IPS-20b (cell line): ENCODE data around the gene DOK1.
"Not testable (repeated sequence)": the region's sequence is repeated elsewhere in the genome, so short reads cannot be mapped to it uniquely, and the experiment has no call there.

Experiments used
- H3K27ac ChIP-seq: one replicate; pipeline ENCODE4 v1.5.1; 2013; ENCODE audit warnings: low read length
- H3K27me3 ChIP-seq: 2 replicates; pipeline ENCODE4 v1.6.1; 2013; ENCODE audit warnings: mild to moderate bottlenecking, low read length, inconsistent platforms; ENCODE audit not compliant: insufficient read depth
- H3K36me3 ChIP-seq: 2 replicates; pipeline ENCODE4 v1.6.1; 2013; ENCODE audit warnings: low read depth, mild to moderate bottlenecking, inconsistent platforms, low read length, moderate library complexity; ENCODE audit not compliant: insufficient read depth
- H3K4me1 ChIP-seq: 2 replicates; pipeline ENCODE4 v1.6.1; 2013; ENCODE audit warnings: mild to moderate bottlenecking, control low read depth, inconsistent platforms, low read length, moderate library complexity; ENCODE audit not compliant: insufficient read depth
- H3K4me3 ChIP-seq: 2 replicates; pipeline ENCODE4 v1.5.1; 2013; ENCODE audit warnings: mild to moderate bottlenecking, low read length, inconsistent platforms
- H3K9ac ChIP-seq: 2 replicates; pipeline ENCODE4 v1.6.1; 2013; ENCODE audit warnings: low read depth, mild to moderate bottlenecking, inconsistent platforms, low read length, moderate library complexity
- H3K9me3 ChIP-seq: 2 replicates; pipeline ENCODE4 v1.6.1; 2013; ENCODE audit warnings: mild to moderate bottlenecking, low read depth, low read length, inconsistent platforms; ENCODE audit not compliant: insufficient read depth

Gene DOK1

DNA sequence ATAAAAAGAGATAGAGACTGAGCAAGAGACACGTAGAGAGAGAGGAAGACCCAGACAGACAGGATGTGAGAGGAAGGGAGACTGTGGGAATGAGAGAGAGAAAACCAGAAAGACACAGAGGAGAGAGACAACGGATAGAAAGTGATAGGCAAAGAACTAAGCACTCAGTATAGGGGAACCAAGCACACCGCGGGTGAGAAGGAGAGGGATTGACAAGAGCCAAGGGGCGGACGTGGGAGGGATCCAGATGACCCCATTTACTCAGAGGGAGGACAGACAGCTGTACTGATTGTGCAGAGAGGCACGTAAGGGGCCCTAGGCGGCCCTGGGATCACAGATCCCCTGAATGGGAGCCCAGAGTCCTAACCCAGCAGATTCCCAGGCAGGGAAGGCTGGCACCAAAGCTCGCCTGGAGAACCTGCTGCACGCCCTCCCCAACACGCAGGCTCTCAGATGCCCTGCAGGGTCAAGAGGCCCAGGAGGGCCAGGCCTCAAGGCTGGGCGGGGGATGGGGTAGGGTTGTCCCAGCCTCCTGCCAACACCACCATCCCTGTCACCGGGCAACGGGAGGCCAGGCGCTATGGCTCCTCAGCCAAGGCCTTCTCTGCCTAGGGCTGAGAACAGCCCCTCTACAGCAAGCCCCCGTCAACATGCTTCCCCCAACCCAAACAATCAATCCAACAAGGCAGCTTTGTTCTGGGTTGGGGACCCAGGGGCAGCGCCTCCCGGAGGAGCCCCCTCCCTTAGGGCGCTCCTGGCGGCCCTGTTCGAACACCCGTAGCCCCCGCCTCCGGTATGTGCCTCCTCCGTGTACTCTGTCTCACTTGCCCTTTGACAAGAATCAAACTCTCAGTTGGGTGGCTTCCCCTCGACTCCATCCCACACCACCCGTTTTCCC is 1.4 kb upstream of the DOK1 start:
- Histone ChIP-seq H3K27ac (no peak overlapping the region), H3K36me3 (no peaks in the 10 kb centered on the region), H3K9me3 (no peaks in the 10 kb centered on the region), H3K27me3 (peaks cover 84% of the 10 kb centered on the region), H3K9ac (peak overlapping the region; percentile 75; the same call in 1 of the 2 replicates), H3K4me3 (peak overlapping the region; percentile 82), H3K4me1 (peaks cover 18% of the 10 kb centered on the region)

GRCh38 chr2:74554820-74555531 is 456 bp downstream of the DOK1 start:
- Histone ChIP-seq H3K4me1 (peaks cover 15% of the 10 kb centered on the region), H3K9me3 (no peaks in the 10 kb centered on the region), H3K4me3 (peak overlapping the region; percentile 82), H3K9ac (peak overlapping the region; percentile 66; the same call in 1 of the 2 replicates), H3K27me3 (peaks cover 75% of the 10 kb centered on the region), H3K36me3 (no peaks in the 10 kb centered on the region), H3K27ac (no peak overlapping the region)

DNA sequence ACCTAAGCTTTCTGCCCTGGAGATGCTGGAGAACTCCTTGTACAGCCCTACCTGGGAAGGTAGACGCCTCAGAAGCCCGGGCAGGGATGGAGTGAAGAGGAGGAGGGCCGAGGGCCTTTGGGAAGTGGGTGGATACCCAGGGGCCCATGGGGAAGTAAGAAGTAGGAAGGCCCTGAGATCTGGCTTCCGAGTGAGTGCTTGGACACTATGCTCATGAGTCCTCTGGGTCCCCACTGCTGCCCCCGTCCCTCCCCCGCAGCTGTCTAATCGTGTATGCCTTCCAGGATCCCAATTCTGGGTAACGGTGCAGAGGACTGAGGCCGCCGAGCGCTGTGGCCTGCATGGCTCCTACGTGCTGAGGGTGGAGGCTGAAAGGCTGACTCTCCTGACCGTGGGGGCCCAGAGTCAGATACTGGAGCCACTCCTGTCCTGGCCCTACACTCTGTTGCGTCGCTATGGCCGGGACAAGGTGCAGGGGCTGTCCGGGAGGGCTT is 1.1 kb downstream of the DOK1 start:
- H3K27me3 ChIP-seq: peaks cover 75% of the 10 kb centered on the region
- peak overlapping the region; percentile 82 for H3K4me3 ChIP-seq
- peak overlapping the region; percentile 66; the same call in 1 of the 2 replicates for H3K9ac ChIP-seq
- H3K4me1 ChIP-seq: peaks cover 16% of the 10 kb centered on the region
- H3K27ac ChIP-seq: no peak overlapping the region
- H3K9me3 ChIP-seq: no peaks in the 10 kb centered on the region
- H3K36me3 ChIP-seq: no peaks in the 10 kb centered on the region

GRCh38 chr2:74556159-74556558 is 1.6 kb downstream of the DOK1 start:
- Histone ChIP-seq H3K27ac (no peak overlapping the region), H3K4me3 (no peak overlapping the region), H3K9ac (no peak overlapping the region)

DNA sequence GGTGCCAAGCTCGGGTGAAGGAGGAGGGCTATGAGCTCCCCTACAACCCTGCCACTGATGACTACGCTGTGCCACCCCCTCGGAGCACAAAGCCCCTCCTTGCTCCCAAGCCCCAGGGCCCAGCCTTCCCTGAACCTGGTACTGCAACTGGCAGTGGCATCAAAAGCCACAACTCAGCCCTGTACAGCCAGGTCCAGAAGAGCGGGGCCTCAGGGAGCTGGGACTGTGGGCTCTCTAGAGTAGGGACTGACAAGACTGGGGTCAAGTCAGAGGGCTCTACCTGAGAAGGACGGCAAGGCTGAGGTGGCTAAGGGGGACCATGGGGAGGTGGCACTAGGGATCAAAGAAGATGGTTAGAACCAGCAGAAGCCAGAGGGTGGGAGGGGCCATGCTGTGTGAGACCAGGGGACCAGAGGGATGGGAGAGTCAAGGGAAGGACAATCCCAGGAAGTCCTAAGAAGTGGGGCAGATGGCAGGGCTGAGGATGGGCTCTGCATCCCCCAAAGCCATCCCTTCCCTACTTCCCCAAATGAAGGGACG is 2.4 kb downstream of the DOK1 start:
- no peaks in the 10 kb centered on the region for H3K9me3 ChIP-seq
- H3K27ac ChIP-seq: no peak overlapping the region
- H3K4me3 ChIP-seq: no peak overlapping the region
- H3K4me1 ChIP-seq: peaks cover 16% of the 10 kb centered on the region
- H3K36me3 ChIP-seq: no peaks in the 10 kb centered on the region
- H3K9ac ChIP-seq: no peak overlapping the region
- H3K27me3 ChIP-seq: peaks cover 73% of the 10 kb centered on the region

More at GRCh38 chr2:74556159-74556558, 1.6 kb downstream of the DOK1 start:
- Histone ChIP-seq H3K27me3 (peaks cover 73% of the 10 kb centered on the region), H3K9me3 (no peaks in the 10 kb centered on the region), H3K36me3 (no peaks in the 10 kb centered on the region), H3K4me1 (peaks cover 16% of the 10 kb centered on the region)

DNA sequence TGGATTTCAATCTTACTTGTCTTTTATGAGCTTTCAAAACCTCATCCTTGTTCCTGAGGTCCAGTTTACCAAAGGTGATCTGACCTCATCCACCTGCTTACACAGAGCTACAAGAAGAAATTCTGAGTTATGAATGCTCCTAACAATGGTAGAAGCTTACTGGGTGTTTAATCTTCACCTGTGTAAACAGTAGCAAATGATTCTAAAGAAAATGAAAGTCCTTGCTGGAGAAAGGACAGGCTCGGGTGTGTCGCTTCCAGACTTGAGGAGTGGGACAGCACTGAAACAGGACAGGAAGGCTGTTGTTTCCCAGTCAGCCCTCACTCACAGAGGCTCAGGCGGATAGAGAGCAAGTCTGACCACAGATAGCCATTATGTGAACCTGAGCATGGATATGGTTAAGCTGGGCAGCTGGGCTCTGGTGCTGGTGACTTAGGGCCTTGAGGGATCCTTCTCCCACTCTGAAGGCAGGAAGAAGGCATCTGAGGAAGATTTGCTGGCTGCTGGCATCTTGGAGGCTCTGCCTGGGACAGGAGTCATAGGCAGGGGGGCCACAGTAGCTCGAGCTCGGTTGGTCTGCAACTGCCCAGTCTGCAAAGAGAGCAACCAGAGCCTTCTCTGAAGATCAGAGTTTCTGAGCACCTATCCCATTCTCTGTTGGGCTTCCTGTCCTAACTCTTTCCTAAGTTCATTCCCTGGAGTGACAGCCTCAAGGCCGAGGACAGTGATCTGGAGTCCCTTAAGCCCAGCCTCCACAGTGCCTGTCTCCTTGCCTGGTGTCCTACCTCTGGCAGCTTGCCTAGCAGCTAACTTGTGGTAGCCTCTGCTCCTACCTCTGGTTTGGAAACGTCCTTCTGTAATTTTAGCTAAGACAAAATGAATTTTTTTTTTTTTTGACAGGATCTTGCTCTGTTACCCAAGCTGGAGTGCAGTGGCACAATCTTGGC is 4.0 kb downstream of the DOK1 start:
- H3K4me3 ChIP-seq: no peak overlapping the region
- no peak overlapping the region for H3K9ac ChIP-seq
- H3K27ac ChIP-seq: no peak overlapping the region
- no peaks in the 10 kb centered on the region for H3K36me3 ChIP-seq
- peaks cover 66% of the 10 kb centered on the region for H3K27me3 ChIP-seq
- H3K9me3 ChIP-seq: no peaks in the 10 kb centered on the region
- peaks cover 10% of the 10 kb centered on the region; the same call in 1 of the 2 replicates for H3K4me1 ChIP-seq

DNA sequence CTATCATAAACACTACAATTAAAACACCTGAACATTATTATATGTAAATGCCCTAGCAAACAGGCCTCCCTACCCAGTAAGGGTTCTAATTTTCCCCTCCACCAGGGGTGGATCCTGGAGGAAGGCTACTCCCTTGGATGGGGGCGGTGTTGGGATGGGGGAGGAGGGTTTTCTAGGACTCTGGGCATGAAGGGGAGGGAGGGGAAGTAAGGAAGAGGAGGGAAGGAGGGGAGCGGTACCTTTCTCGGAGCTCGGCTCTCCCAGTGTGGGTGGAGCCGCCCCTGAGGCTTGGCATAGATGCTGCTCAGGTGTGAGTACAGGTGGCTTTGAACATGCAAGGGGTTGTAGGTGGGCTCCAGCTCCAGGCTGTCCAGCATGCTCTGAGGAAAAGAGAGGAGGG is 5.4 kb downstream of the DOK1 start:
- H3K27ac ChIP-seq: no peak overlapping the region
- H3K9ac ChIP-seq: no peak overlapping the region
- H3K27me3 ChIP-seq: peaks cover 71% of the 10 kb centered on the region
- no peak overlapping the region for H3K4me3 ChIP-seq
- H3K36me3 ChIP-seq: no peaks in the 10 kb centered on the region
- H3K4me1 ChIP-seq: peaks cover 10% of the 10 kb centered on the region; the same call in 1 of the 2 replicates
- H3K9me3 ChIP-seq: no peaks in the 10 kb centered on the region

DNA sequence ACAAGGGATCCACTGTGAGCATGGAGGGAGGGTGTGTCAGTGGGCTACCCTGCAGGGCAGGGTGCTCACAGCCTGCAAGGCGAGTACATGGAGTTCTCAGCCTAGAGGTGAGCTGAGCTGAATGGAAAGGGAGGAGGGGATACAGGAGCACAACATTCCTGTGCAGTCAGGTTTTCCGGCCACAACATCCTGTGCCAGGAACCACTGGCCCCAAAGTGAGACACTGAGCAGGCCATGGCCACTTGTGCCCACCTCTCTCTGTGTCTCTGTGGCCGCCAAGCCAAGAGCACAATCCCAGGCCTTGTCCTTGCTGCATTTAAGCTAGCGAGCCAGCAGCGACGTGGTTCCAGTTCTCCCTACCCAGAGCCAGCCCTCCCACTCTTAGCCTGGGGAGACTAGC is 6.1 kb downstream of the DOK1 start:
- peaks cover 64% of the 10 kb centered on the region for H3K27me3 ChIP-seq
- no peak overlapping the region for H3K4me3 ChIP-seq
- peaks cover 10% of the 10 kb centered on the region; the same call in 1 of the 2 replicates for H3K4me1 ChIP-seq
- no peaks in the 10 kb centered on the region for H3K36me3 ChIP-seq
- no peak overlapping the region for H3K27ac ChIP-seq
- H3K9ac ChIP-seq: no peak overlapping the region
- no peaks in the 10 kb centered on the region for H3K9me3 ChIP-seq

DNA sequence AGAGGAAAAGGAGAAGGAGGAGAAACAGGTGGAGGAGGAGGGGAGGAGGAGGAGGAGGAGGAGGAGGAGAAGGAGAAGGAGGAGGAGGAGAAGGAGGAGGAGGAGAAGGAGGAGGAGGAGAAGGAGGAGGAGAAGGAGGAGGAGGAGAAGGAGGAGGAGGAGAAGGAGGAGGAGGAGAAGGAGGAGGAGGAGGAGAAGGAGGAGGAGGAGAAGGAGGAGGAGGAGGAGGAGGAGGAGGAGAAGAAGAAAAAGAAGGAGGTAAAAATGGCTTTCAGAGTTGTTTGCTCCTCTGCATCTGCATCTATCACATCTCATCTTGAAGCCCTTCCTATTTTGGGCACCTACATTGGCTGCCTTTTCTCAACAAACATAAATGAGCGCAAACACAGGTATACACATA is 6.5 kb downstream of the DOK1 start:
- H3K9me3 ChIP-seq, H3K36me3 ChIP-seq, H3K4me3 ChIP-seq, H3K27ac ChIP-seq, H3K9ac ChIP-seq: not testable (repeated sequence)
- Histone ChIP-seq H3K27me3 (peaks cover 60% of the 10 kb centered on the region), H3K4me1 (peaks cover 10% of the 10 kb centered on the region; the same call in 1 of the 2 replicates)

GRCh38 chr2:74562126-74562775 is 7.7 kb downstream of the DOK1 start:
- no peaks in the 10 kb centered on the region for H3K36me3 ChIP-seq
- no peak overlapping the region for H3K27ac ChIP-seq
- H3K4me1 ChIP-seq: peaks cover 10% of the 10 kb centered on the region; the same call in 1 of the 2 replicates
- H3K9me3 ChIP-seq: no peaks in the 10 kb centered on the region
- no peak overlapping the region for H3K4me3 ChIP-seq
- H3K9ac ChIP-seq: no peak overlapping the region
- peaks cover 50% of the 10 kb centered on the region for H3K27me3 ChIP-seq
